Activated T-cell treated with anti-CD3 and anti-CD28 coated beads, Interleukin-2, amount 50 U/mL, for 24 hours (primary cell): ENCODE data around the gene ZNF440.
A peak's percentile ranks its signal among the peaks of the same experiment; 100 is the strongest.
"Not testable (repeated sequence)": the region's sequence is repeated elsewhere in the genome, so short reads cannot be mapped to it uniquely, and the experiment has no call there.

Experiments used
- DNase-seq: peaks from one replicate; pipeline ENCODE4 v3.0.0-alpha.2; 2020
- H3K27ac Mint-ChIP-seq: 2 replicates; pipeline ENCODE4 v1.8.0; 2020; ENCODE audit warnings: mild to moderate bottlenecking, mixed read lengths
- H3K27me3 Mint-ChIP-seq: 2 replicates; pipeline ENCODE4 v1.8.0; 2020; ENCODE audit warnings: mixed read lengths
- H3K36me3 Mint-ChIP-seq: 2 replicates; pipeline ENCODE4 v1.8.0; 2020; ENCODE audit warnings: low read depth, mixed read lengths
- H3K4me1 Mint-ChIP-seq: 2 replicates; pipeline ENCODE4 v1.8.0; 2020; ENCODE audit warnings: low read depth, mixed read lengths
- H3K4me3 Mint-ChIP-seq: 2 replicates; pipeline ENCODE4 v1.8.0; 2020; ENCODE audit warnings: mild to moderate bottlenecking, moderate library complexity, mixed read lengths
- H3K9me3 Mint-ChIP-seq: 2 replicates; pipeline ENCODE4 v1.8.0; 2020; ENCODE audit warnings: mixed read lengths

ZNF440 gene

DNA sequence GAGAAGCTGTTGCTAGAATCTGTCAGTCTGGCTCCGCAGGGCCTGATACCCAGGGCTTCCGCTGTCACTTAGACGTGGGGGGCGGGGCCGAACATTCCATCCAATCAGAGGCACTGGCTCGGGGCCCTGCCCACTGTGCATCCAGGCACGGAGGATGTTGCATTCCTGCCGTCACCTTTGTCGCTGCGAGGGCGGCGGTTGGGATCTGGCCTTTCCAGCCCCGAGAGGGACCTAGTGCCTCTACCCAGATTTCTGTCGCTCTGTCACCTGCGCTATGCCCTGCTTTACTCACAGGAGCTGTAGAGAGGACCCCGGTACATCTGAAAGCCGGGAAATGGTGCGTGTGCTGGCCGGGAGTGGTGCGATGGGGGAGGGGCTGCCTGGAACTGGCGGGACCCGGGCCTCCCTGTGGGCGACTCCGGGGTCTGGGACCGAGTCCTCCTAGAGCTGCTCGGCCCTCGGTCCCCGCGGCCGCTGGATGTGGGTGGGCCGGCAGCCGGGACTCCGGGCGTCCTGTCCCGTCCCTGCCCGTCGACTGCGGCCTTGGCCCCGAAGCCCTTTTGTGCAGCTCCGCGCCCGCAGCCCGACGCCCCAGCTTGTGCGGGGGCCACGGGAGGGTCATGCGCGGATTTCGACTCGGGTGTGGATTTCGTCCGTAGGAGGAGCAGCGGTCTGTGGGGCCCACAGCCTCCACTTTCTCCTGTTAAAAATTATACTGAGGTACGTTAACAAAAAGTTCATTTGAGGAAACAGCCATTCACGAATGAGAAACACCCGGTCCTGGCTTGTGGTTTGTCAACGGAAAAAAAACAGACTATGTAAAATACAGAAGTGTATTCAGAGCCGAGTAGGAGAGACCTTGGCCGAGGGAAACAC lies 34.8 kb downstream of the ZNF440 start, which contains the start of gene ZNF439:
ZNF439 (plus strand) TSS at position 133 of the 876 bp plus-strand sequence; CDS start at position 275, 142 bp downstream.
- Mint-ChIP-seq H3K27me3 (peaks cover 2% of the 10 kb centered on the region), H3K9me3 (peaks cover 20% of the 10 kb centered on the region), H3K27ac (peak within 1 kb of the TSS; percentile 77), H3K4me3 (peak within 1 kb of the TSS; percentile 82), H3K36me3 (peaks cover 34% of the 10 kb centered on the region), H3K4me1 (peaks cover 23% of the 10 kb centered on the region)
- DNase-seq = peak; percentile 87

- H3K36me3 Mint-ChIP-seq = peaks cover 43% of the 10 kb centered on the region
- not testable (repeated sequence) for H3K4me3 Mint-ChIP-seq
Measured at GRCh38 chr19:11850289-11850688, 36.2 kb downstream of the ZNF440 start.

GRCh38 chr19:11853358-11853757 lies 39.3 kb downstream of the ZNF440 start:
- peaks cover 61% of the 10 kb centered on the region for H3K36me3 Mint-ChIP-seq
- peaks cover 18% of the 10 kb centered on the region for H3K4me1 Mint-ChIP-seq
- H3K27me3 Mint-ChIP-seq = peaks cover under 1% of the 10 kb centered on the region
- no peak overlapping the region for H3K4me3 Mint-ChIP-seq
- peaks cover 44% of the 10 kb centered on the region for H3K9me3 Mint-ChIP-seq
- H3K27ac Mint-ChIP-seq = no peak overlapping the region
- DNase-seq = no peak

More at GRCh38 chr19:11850289-11850688, 36.2 kb downstream of the ZNF440 start:
- Mint-ChIP-seq H3K9me3 (peaks cover 23% of the 10 kb centered on the region), H3K4me1 (peaks cover 23% of the 10 kb centered on the region)
- not testable (repeated sequence) for H3K27me3 Mint-ChIP-seq, H3K27ac Mint-ChIP-seq, DNase-seq

- no peak for DNase-seq
- Mint-ChIP-seq H3K27me3 (no peaks in the 10 kb centered on the region), H3K9me3 (peaks cover 67% of the 10 kb centered on the region), H3K4me1 (no peaks in the 10 kb centered on the region), H3K4me3 (no peak overlapping the region), H3K36me3 (peaks cover 67% of the 10 kb centered on the region), H3K27ac (no peak overlapping the region)
Measured at GRCh38 chr19:11856596-11857250, 42.6 kb downstream of the ZNF440 start.

DNA sequence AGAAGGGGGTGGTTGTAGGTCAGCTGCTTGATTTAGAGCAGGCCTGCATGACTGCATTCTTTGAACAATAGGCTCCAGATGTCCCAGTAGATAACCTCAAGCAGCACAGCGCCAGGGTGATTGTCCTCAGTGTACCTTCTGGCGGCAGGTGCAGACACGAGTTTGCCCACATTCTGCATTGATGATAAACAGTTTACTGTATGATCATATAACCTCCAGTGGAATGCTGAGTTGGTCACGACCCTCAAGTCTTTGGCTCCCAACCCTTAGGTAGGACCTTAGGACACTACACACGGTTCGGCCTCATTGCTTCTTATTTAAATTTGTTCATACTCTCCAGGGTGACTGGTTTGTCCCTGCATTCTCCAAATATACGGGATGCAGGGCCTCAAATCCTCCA lies 46.6 kb downstream of the ZNF440 start:
- no peak overlapping the region for H3K4me3 Mint-ChIP-seq
- peaks cover 77% of the 10 kb centered on the region for H3K9me3 Mint-ChIP-seq
- no peak overlapping the region for H3K27ac Mint-ChIP-seq
- no peak for DNase-seq
- no peaks in the 10 kb centered on the region for H3K4me1 Mint-ChIP-seq
- peaks cover 78% of the 10 kb centered on the region for H3K36me3 Mint-ChIP-seq
- H3K27me3 Mint-ChIP-seq = no peaks in the 10 kb centered on the region

- H3K27me3 Mint-ChIP-seq = no peaks in the 10 kb centered on the region
- H3K4me3 Mint-ChIP-seq = no peak overlapping the region
- no peak for DNase-seq
- no peaks in the 10 kb centered on the region for H3K4me1 Mint-ChIP-seq
- H3K9me3 Mint-ChIP-seq = peaks cover 77% of the 10 kb centered on the region
- H3K27ac Mint-ChIP-seq = no peak overlapping the region
- H3K36me3 Mint-ChIP-seq = peaks cover 78% of the 10 kb centered on the region
Measured at GRCh38 chr19:11861301-11861700, 47.2 kb downstream of the ZNF440 start.

DNA sequence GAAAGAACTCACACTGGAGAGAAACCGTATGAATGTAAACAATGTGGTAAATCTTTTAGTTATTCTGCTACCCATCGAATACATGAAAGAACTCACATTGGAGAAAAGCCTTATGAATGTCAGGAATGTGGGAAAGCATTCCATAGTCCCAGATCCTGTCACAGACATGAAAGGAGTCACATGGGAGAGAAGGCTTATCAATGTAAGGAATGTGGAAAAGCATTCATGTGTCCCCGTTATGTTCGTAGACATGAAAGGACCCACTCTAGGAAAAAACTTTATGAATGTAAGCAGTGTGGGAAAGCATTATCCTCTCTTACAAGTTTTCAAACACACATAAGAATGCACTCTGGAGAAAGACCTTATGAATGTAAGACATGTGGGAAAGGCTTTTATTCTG lies 53.7 kb downstream of the ZNF440 start:
- H3K27me3 Mint-ChIP-seq, H3K4me1 Mint-ChIP-seq, H3K4me3 Mint-ChIP-seq, H3K27ac Mint-ChIP-seq, DNase-seq: not testable (repeated sequence)
- Mint-ChIP-seq H3K9me3 (peaks cover 71% of the 10 kb centered on the region), H3K36me3 (peaks cover 76% of the 10 kb centered on the region)

DNA sequence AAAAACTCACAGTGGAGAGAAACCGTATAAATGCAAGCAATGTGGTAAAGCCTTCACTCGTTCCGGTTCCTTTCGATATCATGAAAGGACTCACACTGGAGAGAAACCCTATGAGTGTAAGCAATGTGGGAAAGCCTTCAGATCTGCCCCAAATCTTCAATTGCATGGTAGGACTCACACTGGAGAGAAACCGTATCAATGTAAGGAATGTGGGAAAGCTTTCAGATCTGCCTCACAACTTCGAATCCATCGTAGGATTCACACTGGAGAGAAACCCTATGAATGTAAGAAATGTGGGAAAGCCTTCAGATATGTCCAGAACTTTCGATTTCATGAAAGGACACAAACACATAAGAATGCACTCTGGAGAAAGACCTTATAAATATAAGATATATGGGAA lies 54.1 kb downstream of the ZNF440 start:
- Mint-ChIP-seq H3K4me1 (no peaks in the 10 kb centered on the region), H3K27ac (no peak overlapping the region), H3K36me3 (peaks cover 76% of the 10 kb centered on the region), H3K4me3 (no peak overlapping the region), H3K9me3 (peaks cover 69% of the 10 kb centered on the region), H3K27me3 (no peaks in the 10 kb centered on the region)
- no peak for DNase-seq

DNA sequence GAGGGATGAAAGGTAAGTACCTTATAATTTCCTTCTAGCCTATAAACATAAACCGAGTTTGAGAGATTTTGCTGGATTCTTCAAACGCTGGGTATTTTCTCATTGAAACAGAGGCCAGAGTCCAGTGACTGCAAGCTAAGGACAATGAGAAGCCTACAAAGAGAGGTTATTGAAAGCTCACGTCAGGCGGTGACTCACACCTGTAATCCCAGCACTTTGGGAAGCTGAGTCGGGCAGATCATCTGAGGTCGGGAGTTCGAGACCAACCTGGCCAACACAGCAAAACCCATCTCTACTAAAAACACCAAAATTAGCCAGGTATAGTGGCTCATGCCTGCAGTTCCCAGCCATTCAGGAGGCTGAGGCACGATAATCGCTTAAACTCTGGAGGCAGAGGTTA lies 58.6 kb downstream of the ZNF440 start:
- no peaks in the 10 kb centered on the region for H3K4me1 Mint-ChIP-seq

DNA sequence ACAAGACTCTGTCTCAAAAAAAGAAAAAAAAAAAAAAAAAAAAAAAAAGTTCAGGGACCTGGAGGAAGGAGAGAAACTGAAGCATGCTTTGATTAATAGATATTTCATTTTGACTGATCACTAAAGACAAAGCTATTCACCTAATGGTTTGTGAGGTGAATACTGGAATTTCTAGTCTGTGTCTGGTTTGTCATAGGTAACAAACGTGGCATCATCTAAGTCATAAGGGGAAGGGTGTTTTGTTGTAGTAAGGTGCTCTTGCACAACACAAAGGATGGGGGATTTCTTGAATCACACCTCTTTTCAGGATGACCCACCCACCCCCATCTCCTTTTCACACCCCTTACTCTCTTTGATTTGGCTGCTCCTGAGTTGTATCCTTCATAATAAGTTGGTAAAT lies 59.7 kb downstream of the ZNF440 start:
- no peaks in the 10 kb centered on the region for H3K4me1 Mint-ChIP-seq
- H3K27me3 Mint-ChIP-seq = no peaks in the 10 kb centered on the region
- no peak overlapping the region for H3K4me3 Mint-ChIP-seq
- peaks cover 22% of the 10 kb centered on the region for H3K36me3 Mint-ChIP-seq
- DNase-seq = no peak
- no peak overlapping the region for H3K27ac Mint-ChIP-seq
- H3K9me3 Mint-ChIP-seq = peaks cover 30% of the 10 kb centered on the region

More for the DNA sequence above, 58.6 kb downstream of the ZNF440 start:
- DNase-seq = no peak
- Mint-ChIP-seq H3K9me3 (peaks cover 42% of the 10 kb centered on the region), H3K27ac (no peak overlapping the region), H3K27me3 (no peaks in the 10 kb centered on the region), H3K36me3 (peaks cover 34% of the 10 kb centered on the region), H3K4me3 (no peak overlapping the region)

- peak; percentile 67 for DNase-seq
- not testable (repeated sequence) for H3K27ac Mint-ChIP-seq, H3K4me3 Mint-ChIP-seq, H3K4me1 Mint-ChIP-seq, H3K36me3 Mint-ChIP-seq, H3K27me3 Mint-ChIP-seq, H3K9me3 Mint-ChIP-seq
Measured at GRCh38 chr19:11879687-11880266, 65.7 kb downstream of the ZNF440 start.

DNA sequence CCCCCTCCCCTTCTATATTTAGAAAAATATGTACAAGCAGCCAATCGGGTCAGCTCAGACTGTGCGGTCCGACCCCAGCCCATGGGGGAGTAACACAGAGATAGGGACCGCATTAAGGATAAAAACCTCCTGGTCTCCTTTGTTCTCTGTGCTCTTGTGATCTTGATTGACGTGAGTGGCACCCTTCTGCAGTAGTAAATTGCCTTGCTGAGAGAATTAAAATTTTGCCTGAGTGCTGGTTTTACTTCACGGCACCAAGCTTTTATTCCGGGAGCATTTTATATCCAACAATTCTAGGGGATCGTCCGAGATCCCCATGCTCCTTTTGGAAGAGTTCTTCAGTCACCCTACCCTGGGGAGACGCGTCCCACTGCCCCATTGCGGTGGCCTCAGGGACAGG lies 66.5 kb downstream of the ZNF440 start:
- no peak for DNase-seq
- Mint-ChIP-seq H3K9me3 (no peaks in the 10 kb centered on the region), H3K36me3 (no peaks in the 10 kb centered on the region), H3K4me1 (peaks cover 4% of the 10 kb centered on the region), H3K27me3 (no peaks in the 10 kb centered on the region), H3K27ac (no peak overlapping the region), H3K4me3 (no peak overlapping the region)

DNA sequence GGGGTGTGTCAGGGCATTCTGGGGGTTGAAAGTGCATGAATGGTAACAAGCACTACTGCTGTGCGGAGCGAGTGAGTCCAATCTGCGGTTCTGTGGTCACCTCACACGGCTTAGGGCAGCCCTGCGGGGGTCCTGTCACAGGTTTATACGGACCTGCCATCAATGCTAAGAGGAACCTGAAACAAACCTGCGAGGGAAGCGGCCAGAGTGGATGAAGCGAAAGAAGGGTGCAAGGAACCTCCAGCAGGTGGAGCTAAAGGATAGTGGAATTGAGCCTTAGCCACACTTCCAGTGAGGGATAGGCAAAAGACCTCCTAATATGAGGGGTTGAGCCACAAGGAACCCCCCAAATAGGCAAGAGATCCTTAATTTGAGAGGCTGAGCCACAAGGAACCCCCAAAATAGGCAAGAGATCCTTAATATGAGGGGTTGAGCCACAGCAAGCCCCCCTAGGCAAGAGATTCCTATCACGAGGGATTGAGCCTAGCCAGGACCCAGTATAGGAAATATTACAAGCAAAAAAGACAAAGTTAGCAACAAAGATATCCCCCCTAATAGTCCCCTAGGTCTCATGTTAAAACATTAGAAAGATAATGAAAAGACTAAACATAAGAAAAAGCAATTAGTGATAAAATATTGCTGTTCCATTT lies 67.2 kb downstream of the ZNF440 start:
- peaks cover 1% of the 10 kb centered on the region for H3K9me3 Mint-ChIP-seq
- H3K4me3 Mint-ChIP-seq = no peak overlapping the region
- no peaks in the 10 kb centered on the region for H3K27me3 Mint-ChIP-seq
- no peak overlapping the region for H3K27ac Mint-ChIP-seq
- peak; percentile 62 for DNase-seq
- H3K4me1 Mint-ChIP-seq = peaks cover 4% of the 10 kb centered on the region
- H3K36me3 Mint-ChIP-seq = no peaks in the 10 kb centered on the region

DNA sequence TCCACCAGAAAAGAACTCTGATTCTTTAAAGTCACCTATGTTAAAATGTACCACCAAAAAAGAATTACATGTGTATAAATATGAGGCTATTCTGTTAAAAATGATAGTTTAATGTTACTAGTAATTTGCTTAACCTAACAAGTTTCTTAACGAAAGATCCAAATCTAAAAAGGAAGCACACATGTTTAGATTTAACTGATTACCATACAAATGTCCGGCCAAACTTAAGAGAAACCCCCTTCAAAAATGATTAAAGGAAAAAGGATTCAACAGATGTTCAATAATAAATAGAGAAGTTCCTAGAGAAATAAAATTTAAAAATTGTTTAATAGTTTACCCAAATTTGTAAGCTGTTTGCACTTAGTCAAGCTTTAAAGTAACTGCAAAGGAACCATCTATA lies 68.5 kb downstream of the ZNF440 start:
- Mint-ChIP-seq H3K27me3 (no peaks in the 10 kb centered on the region), H3K9me3 (peaks cover 4% of the 10 kb centered on the region), H3K4me1 (peaks cover 11% of the 10 kb centered on the region), H3K36me3 (peaks cover under 1% of the 10 kb centered on the region), H3K4me3 (no peak overlapping the region), H3K27ac (no peak overlapping the region)
- DNase-seq = no peak
